ENCODE results near the gene TMEM258.

Gene TMEM258

DNA sequence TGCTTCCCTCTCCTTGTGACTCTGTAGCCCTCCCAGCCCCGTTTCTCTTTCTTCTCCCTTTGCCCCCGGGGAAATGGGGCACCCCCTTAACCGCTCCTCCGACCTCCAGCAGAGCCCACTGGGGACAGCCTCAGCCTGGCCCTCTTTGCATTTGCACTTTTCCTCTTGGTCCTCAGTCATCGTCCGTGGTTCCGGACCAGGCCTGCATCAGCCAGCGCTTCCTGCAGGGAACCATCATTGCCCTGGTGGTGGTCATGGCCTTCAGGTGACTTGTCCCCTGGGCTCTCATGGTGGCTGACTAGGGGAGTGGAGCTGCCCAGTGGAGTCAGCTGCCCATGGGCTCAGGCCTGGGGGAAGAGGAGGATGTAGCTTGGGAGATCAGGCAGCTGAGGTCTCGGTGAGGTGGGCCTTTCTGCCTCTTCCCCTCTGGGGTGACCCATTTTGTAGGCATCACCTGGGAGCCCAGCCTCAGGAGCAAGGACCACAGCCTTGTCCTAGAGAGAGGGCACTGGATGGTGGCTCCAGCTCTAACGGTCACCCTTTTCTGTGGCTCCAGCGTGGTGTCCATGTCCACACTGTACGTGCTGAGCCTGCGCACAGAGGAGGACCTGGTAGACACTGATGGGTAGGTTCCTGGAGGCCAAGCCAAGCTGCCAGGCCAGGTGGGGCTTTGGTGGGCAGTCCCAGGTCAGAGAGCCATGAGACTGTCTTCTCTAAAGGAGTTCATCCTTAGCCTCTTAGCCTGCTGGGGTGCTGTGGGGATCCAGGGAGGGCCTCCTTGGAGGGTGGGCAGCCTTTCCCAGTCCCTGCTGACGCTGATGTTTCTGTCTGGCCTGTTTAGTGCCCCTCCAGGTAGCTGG is 12.5 kb downstream of the TMEM258 start:
- no peak for DNase-seq

DNA sequence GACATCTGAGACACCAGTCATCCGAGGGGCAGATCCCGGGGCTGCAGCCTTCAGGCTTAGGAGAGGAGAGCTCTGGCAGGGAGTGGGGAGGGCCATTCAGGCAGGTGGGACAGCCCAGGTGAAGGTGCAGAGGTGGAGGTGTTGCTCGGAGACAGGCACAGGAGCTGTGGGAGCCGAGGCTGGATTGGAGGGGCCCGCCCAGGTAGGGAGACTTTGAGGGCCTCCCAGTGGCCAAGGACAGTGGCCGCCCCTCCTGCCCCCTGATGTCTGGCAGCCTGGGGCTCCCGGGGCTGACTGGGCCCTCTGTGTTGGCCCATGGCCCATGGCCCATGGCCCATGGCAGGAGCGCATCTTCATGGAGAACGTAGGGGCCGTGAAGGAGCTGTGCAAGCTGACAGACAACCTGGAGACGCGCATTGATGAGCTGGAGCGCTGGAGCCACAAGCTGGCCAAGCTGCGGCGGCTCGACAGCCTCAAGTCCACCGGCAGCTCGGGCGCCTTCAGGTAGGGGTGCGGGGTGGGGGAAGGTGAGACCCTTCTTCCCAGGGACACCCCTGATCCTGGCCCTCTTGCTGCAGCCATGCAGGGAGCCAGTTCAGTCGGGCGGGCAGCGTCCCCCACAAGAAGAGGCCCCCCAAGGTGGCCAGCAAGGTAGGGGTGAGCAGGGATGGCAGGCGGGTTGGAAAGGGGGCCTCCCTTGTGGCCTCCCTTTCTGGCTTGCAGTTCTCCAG is 13.3 kb downstream of the TMEM258 start:
- no peak for DNase-seq
- in situ Hi-C loops (cut with MboI; ENCODE audit: low pct_unique_long_range_greater_than_20kb, low sequenced_read_pairs): no loop called here

More for the DNA sequence above, 12.5 kb downstream of the TMEM258 start:
- in situ Hi-C loops (cut with MboI; ENCODE audit: low pct_unique_long_range_greater_than_20kb, low sequenced_read_pairs): no loop called here

DNA sequence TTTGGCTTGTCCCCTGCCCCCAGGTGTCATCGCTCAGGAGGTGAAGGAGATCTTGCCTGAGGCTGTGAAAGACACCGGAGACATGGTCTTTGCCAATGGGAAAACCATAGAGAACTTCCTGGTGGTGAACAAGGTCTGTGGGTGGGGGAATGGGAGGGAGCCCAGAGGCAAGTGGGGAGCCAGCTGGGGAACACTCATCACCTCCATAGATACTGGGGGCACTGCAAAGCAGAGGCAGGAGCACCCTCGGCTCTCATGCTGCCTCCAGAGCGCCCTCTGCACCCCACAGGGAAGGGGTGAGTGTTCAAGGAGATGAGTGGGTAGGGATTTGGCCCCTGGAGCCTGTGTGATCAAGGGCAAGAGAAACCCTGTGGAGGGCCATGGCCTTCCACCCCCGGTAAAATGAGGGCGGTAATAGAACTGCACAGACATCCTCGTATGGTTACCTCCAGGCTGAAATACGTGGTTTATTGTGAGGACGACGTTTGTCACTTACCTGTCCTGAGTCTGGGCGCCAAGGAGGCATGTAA is 14.0 kb downstream of the TMEM258 start:
- DNase-seq: no peak
- in situ Hi-C loops (cut with MboI; ENCODE audit: low pct_unique_long_range_greater_than_20kb, low sequenced_read_pairs): no loop called here

DNA sequence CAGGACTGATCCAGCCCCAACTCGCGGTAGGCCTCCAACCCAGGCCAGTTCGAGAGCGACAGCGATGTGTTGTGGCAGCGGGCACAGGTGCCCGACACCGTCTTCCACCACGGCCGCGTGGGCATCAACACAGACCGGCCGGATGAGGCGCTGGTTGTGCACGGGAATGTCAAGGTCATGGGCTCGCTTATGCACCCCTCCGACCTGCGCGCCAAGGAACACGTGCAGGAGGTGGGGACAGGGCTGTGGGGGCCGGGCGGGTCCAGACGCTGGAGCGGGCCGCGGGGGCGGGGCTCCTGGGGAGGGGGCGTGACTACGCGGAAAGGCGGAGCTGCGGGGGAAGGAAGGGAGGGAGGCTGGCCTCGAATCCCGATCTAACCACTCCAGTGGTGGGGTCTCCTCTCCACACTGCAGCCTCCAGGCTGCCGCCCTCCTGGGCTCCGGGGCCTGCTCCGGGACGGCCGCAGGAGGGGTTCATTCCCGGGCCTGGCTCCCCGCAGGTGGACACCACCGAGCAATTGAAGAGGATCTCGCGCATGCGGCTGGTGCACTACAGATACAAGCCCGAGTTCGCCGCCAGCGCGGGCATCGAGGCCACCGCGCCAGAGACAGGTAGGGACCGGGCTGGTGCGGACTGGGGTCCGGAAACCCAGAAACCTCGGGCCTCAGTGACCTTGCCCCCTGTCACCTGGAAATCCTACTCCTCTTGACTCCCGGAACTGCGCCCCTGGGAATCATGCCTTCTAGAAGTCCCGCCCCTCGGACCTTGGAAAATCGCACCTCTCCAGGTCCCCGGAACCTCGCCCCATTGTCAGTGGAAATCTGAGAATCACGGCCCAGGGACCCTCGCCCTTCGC is 14.9 kb downstream of the TMEM258 start:
- in situ Hi-C loops (cut with MboI; ENCODE audit: low pct_unique_long_range_greater_than_20kb, low sequenced_read_pairs): no loop called here
- no peak for DNase-seq

DNA sequence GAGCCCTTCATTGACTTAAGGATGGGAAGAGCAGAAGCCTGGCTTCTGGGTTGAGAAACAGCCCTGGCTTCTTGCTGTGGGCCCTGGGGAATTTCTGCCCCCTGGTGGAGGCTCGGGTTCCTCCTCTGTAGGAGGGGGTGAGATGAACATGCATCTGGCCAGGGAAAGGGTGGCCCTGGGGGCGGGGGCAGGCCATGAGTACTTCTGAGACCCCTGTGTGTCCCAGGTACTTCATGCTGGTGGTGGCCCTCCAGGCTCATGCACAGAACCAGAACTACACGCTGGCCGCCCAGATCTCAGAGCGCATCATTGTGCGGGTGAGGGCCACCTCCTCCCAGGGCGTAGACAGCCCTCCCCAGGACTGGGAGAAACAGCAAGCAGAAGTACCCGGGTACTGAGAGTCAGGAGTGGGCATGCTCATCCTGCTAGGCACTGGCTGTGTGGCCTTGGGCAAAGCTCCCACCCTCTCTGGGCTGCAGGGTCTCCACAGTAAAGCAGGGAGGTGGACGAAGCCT is 15.8 kb downstream of the TMEM258 start:
- in situ Hi-C loops (cut with MboI; ENCODE audit: low pct_unique_long_range_greater_than_20kb, low sequenced_read_pairs): no loop called here
- DNase-seq: peak; percentile 76

DNA sequence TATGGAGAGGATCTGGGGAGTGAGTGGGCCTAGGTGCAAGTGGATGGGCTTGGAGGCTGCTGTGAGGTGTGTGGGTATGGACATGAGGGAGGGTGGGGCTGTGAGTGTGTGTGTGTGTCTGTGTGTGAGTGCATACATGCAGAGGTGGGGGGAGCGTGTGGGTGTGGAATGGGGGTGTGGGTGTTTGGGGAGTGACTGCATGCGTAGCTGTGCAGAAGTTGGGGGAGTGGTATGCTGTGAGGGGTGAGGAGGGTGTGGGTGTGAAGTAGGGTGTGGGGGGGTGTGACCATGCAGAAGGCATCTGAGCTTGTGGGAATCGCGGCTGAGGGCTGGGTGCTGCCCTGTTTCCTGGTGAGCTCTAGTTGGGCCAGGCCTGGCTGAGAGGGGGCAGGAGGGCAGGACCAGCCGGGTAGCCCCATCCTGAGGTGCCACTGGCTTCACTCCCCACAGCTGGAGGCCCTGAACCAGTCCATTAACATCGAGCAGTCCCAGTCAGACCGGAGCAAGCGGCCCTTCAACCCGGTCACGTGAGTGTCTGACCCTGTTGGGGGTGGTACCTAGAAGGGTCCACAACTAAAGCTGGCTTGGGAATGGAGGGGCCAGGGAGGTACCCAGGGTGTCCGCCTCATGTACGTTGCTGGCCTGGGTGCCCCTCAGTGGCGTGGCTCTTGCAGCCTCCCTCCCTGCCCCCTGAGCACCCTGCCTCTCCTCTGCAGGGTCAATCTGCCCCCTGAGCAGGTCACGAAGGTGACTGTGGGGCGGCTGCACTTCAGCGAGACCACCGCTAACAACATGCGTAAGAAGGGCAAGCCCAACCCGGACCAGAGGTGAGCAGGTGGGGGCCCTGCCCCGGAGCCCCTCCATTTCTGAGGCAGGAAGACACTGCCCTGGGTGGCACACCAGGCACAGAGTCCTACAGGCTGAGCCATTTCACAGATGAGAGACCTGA is 16.5 kb downstream of the TMEM258 start:
- in situ Hi-C loops (cut with MboI; ENCODE audit: low pct_unique_long_range_greater_than_20kb, low sequenced_read_pairs): no loop called here
- no peak for DNase-seq

DNA sequence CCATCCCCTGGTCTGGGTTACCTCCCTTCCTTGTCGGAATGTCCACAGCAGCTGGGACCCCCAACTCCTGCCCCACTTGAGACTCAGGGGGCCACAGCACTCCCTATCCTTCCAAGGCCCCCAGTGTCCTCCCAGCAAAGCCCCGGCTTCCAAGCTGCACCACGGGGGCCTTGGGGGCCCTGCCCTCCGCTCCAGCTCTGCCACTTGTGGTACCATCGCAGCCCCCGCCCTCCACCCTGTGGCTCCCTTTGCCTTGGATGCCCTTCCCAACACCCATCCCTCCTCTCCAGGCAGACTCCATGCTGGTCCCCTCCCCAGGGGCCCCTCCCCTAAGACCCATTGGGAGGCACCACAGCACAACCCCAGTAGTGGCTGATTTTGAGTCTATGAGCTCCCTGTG is 17.3 kb downstream of the TMEM258 start:
- in situ Hi-C loops (cut with MboI; ENCODE audit: low pct_unique_long_range_greater_than_20kb, low sequenced_read_pairs): no loop called here
- DNase-seq: no peak

DNA sequence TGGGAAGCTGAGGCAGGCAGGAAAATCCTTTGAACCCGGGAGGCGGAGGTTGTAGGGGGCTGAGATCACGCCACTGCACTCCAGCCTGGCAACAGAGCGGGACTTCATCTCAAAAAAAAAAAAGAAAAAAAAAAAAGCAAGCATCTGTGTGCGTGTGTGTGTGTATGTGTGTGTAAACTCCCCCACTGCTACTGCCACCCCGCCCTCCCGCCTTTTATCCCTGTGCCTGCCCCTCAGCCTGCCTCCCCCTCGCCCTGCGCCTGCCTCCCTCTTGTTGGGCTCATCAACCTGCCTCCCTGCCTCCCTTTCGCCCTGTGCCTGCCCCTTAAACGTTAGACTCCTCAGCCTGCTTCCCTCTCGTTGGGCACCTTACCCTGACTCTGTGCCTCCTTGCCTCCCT is 18.0 kb downstream of the TMEM258 start:
- in situ Hi-C loops (cut with MboI; ENCODE audit: low pct_unique_long_range_greater_than_20kb, low sequenced_read_pairs): no loop called here
- DNase-seq: no peak

DNA sequence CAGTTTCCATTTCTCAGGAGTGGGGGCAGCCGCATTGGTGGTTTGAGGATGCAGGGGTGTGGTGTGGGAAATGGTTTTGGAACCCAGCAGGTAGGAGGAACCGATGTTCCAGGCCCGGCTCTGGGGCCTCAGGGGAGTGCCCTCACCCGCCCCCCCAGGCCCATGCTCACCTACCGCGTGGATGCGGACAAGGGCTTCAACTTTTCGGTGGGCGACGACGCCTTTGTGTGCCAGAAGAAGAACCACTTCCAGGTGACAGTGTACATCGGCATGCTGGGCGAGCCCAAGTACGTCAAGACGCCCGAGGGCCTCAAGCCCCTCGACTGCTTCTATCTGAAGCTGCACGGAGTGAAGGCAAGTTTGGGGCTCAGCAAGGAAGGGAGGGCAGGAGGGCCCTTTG is 18.6 kb downstream of the TMEM258 start:
- no peak for DNase-seq
- in situ Hi-C loops (cut with MboI; ENCODE audit: low pct_unique_long_range_greater_than_20kb, low sequenced_read_pairs): no loop called here

DNA sequence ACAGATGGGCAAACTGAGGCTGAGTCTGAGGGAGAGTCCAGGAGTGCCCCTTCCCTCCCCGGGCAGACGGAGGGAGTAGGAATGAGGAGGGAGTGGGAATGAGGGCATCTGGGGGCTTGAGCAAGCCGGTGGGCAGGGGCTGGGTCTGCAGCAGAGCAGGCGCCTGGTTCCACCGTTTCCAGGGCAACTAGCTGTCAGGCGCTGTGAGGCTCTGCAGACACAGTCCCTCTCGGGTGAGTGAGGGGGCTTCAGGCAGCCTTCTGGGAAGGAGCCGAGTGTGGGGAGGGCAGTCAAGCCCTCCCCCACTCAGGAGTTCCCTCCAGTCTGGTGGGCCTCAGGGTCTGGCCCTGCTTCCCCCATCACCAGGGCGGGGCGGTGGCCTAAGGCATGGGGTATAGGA is 19.0 kb downstream of the TMEM258 start:
- DNase-seq: no peak
- in situ Hi-C loops (cut with MboI; ENCODE audit: low pct_unique_long_range_greater_than_20kb, low sequenced_read_pairs): no loop called here

DNA sequence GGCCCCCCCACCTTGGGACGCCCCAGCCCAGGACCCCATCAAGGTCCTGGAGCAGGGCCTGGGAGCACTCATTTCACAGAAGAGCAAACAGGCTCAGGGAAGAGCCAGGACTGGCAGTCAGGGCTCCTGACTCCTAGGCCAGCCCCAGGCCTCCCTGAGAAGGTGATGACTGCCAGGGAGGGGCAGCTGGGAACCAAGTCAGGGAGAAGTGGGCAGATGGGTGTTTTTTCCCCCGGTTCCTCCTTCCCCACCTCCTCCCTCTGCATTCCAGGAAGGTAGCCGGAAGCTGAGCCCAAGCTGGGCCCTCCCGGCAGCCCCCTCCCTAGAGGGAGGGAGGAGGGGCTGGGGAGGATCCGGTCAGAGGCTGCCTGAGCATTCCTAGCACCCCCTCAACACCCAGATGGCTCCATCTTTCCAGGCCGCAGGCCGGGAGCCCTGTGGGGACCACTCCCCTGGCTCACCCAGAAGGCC is 20.4 kb downstream of the TMEM258 start:
- in situ Hi-C loops (cut with MboI; ENCODE audit: low pct_unique_long_range_greater_than_20kb, low sequenced_read_pairs): no loop called here
- DNase-seq: peak; percentile 44

DNA sequence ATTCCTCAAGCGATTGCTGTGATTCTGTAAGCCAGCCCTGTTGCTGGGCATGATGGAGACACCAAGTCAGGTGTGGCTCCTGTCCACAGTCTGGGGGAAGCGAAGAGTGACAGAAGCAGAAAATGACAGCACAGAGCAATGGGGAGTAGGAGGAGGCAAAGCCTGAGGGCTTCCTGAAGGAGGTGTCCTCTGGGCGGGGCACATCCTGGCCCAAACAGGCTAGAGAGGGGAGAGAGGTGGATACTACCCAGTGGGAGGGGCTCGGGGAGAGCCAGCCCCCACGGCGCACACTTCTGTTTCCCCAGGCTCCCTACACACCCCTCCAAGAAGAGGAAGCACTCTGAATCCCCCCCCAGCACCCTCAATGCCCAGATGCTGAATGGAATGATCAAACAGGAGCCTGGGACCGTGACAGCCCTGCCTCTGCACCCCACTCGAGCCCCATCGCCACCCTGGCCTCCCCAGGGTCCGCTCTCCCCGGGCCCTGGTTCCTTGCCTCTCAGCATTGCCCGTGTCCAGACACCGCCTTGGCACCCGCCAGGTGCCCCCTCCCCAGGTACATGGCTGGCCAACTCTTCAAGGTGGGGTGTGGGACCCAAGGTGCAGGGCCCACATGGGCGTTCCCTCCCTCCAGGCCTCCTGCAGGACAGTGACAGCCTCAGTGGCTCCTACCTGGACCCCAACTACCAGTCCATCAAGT is 21.1 kb downstream of the TMEM258 start:
- in situ Hi-C loops (cut with MboI; ENCODE audit: low pct_unique_long_range_greater_than_20kb, low sequenced_read_pairs): no loop called here
- peak; percentile 43 for DNase-seq

DNA sequence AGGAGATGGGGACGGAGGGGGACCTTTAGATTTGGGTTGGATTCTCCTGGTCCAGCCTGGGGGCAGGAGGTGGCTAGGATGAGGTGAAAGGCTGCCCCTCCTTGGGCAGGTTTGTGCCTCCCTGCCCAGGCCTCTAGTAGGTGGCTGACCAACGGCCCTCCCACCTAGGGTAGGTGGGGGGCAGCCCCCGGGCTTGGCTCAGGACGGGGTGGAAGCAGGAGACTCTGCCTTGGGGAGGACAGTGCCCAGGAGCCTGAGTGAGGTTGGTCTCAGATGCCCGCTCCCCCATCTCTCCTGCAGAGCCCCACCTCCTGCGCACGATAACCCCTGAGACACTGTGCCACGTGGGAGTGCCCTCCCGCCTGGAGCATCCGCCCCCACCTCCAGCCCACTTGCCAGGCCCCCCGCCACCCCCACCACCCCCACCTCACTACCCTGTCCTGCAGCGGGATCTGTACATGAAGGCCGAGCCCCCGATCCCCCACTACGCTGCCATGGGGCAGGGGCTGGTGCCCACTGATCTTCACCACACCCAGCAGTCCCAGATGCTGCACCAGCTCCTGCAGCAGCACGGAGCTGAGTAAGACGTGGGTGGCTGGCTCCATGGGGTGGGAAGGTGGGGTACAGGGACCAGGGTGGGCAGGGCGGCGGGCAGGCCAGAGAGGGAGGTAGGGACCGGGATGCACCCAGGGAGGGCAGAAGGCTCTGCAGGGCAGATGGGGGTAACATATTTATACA is 22.3 kb downstream of the TMEM258 start:
- no peak for DNase-seq
- in situ Hi-C loops (cut with MboI; ENCODE audit: low pct_unique_long_range_greater_than_20kb, low sequenced_read_pairs): no loop called here

DNA sequence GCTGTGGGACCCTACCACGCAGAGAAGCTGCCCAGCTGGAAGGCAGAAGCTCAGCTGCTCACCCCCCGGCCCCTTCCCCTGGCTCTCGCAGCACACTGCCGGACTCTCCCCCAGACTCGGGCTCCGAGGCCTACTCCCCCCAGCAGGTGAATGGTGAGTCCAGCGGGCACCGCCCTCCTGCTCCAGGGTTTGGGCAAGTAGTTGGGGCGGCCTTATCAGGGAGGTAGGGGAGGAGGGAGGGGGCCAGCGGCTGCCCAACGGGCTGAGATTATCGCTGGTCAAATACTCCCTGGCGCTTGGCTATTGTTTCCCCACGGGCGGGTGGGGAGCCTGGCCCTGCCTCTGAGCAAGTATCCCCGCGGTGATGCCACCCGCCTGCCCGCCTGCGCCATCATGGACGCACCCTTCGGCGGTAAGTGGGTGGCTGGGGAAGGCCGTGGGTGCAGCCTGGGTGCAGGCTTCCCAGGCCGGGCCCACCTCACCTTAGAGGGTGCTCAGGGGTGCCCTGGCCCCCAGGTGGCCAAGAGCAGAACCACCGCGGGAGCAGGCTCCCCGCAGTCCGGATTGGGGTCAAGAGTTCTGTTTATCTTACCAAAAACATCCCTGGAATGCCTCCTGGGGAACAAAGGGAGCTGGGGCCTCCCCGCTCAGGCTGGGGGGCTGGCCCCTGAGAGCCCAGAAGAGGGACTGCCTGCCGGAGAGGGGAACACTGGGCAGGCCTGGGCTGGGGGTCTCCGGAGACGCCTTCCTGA is 23.1 kb downstream of the TMEM258 start:
- in situ Hi-C loops (cut with MboI; ENCODE audit: low pct_unique_long_range_greater_than_20kb, low sequenced_read_pairs): no loop called here
- no peak for DNase-seq

DNA sequence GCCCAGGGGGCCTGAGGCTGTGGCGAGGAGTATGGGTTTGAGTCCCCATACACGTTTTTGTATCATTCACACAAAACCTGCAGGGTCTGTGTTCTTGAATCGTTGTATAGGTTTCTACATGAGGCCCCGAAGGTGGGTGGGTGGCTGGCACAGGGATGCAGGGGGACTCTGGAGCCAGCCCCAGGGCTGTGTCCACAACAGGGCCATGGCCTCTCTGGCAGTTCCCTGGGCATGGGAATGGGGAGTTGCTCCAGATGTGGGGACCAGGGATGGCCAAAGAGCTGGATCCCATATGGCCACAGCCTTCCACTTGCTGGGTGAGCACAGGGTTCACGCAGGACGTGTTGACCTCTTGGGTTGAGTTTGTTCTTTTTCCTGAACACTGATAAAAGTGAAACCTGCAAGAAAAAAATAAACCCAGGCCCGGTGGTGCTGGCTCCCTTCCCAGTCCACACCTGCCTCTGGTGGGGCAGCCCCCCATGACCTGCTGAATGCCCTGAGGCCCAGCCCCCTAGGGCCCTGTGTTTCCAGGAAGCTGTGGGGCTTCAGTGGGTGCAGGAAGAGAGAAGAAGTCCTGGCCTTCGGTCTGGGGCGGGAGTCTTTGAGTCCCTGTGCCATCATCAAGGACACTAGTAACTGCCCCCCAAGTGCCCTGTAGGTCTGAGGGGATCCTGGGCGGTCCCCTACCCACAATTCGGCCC is 23.9 kb downstream of the TMEM258 start:
- no peak for DNase-seq
- in situ Hi-C loops (cut with MboI; ENCODE audit: low pct_unique_long_range_greater_than_20kb, low sequenced_read_pairs): no loop called here
